ENCODE measurements around the gene DNAI4.

DNA sequence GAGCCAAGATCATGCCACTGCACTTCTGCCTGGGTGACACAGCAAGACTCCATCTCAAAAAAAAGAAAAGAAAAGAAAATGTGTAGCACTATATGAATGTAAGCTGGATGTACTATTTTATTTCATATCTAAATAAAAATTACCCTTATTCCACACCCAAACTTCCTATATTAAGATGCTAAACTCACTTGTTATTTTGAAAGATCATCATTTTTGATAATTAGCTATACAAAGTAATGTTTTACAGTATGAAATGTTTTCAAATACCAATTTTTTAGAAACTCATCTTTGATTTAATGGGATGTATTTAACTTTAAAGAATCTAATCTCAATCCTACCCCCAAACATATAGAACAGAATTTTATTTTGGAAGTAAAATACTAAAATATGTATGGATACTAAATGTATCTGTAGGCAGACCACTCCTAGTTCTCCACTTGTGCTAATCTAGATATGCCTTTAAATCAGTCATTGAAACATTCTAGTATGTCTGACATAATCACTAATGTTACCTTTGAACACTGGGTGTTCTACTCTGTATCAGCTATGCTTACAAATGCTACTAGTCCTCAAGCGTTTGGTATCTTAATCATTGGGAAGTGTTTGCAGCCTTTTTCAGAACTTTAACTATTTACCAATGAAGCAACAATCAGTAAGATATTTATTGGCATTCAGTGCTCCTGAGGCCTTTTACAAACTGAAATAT lies 13.0 kb upstream of the DNAI4 start:
- TF ChIP-seq POLR2A (IDR thresholded peaks at IDR 0.05; ENCODE audit: low read length) (no peak), GATA1 (IDR thresholded peaks at IDR 0.05; ENCODE audit: low read depth, low read length) (no peak)

Data from erythroblast (primary cell).